DOHH2 (cell line): Measurements from ENCODE around the gene BRINP2.

ENCODE experiments used
- H3F3A ChIP-seq: fragments of 200-600 bp; sonication (generic), shearing (Covaris generic); 2 replicates; pipeline ENCODE4 v1.6.0; 2016; ENCODE audit warnings: antibody characterized with exemption, mild to moderate bottlenecking; ENCODE audit not compliant: control insufficient read depth, insufficient read depth
- H3K27ac ChIP-seq: fragments of 200-600 bp; sonication (generic); 2 replicates; pipeline ENCODE4 v1.5.1; 2014; ENCODE audit warnings: low read depth, mild to moderate bottlenecking, low read length, moderate library complexity
- H3K27me3 ChIP-seq: fragments of 200-600 bp; sonication (generic); 2 replicates; pipeline ENCODE4 v1.6.1; 2014; ENCODE audit warnings: mild to moderate bottlenecking, low read length, mixed read lengths; ENCODE audit not compliant: control insufficient read depth
- H3K36me3 ChIP-seq: fragments of 200-600 bp; sonication (generic); 2 replicates; pipeline ENCODE4 v1.6.1; 2014; ENCODE audit warnings: mild to moderate bottlenecking, low read length, moderate library complexity, mixed read lengths; ENCODE audit not compliant: control insufficient read depth
- H3K4me1 ChIP-seq: fragments of 200-600 bp; sonication (generic); 2 replicates; pipeline ENCODE4 v1.6.1; 2014; ENCODE audit warnings: mild to moderate bottlenecking, low read length, mixed read lengths; ENCODE audit not compliant: control insufficient read depth
- H3K4me2 ChIP-seq: fragments of 200-600 bp; sonication (generic); 2 replicates; pipeline ENCODE4 v1.6.0; 2014; ENCODE audit warnings: mild to moderate bottlenecking, low read length, moderate library complexity
- H3K4me3 ChIP-seq: fragments of 200-600 bp; sonication (generic); 2 replicates; pipeline ENCODE4 v1.5.1; 2014; ENCODE audit warnings: mild to moderate bottlenecking, low read length, mixed read lengths
- H3K79me2 ChIP-seq: fragments of 200-600 bp; sonication (generic); 2 replicates; pipeline ENCODE4 v1.6.1; 2014; ENCODE audit warnings: mild to moderate bottlenecking, low read length, mixed read lengths; ENCODE audit not compliant: control insufficient read depth
- H3K9me2 ChIP-seq: fragments of 200-600 bp; sonication (generic); replicated peaks from 2 replicates; pipeline ENCODE4 v1.6.1; 2014; ENCODE audit warnings: mild to moderate bottlenecking, low read length, mixed read lengths; ENCODE audit not compliant: control insufficient read depth
- H3K9me3 ChIP-seq: fragments of 200-600 bp; sonication (generic); 2 replicates; pipeline ENCODE4 v1.6.1; 2014; ENCODE audit warnings: antibody characterized with exemption, low read length, mixed read lengths; ENCODE audit not compliant: control insufficient read depth, insufficient read depth
- H4K20me1 ChIP-seq: fragments of 200-600 bp; sonication (generic); 2 replicates; pipeline ENCODE4 v1.6.0; 2014; ENCODE audit warnings: low read depth, mild to moderate bottlenecking, antibody characterized with exemption, low read length, moderate library complexity; ENCODE audit not compliant: control insufficient read depth, insufficient read depth
- EZH2phosphoT487 ChIP-seq: fragments of 200-600 bp; sonication (generic); IDR thresholded peaks from 2 replicates; pipeline ENCODE4 v1.6.1; 2017; ENCODE audit warnings: borderline replicate concordance, mild to moderate bottlenecking, antibody characterized with exemption, low read length, moderate library complexity, mixed read lengths
- TF ChIP-seq, protein P1 (sequence below): fragments of 200-600 bp; sonication (generic); IDR thresholded peaks from one replicate; pipeline ENCODE4 v1.5.1; 2014; ENCODE audit warnings: antibody characterized with exemption, mild to moderate bottlenecking, low read depth, low read length; ENCODE audit not compliant: poor library complexity, severe bottlenecking

BRINP2 gene

DNA sequence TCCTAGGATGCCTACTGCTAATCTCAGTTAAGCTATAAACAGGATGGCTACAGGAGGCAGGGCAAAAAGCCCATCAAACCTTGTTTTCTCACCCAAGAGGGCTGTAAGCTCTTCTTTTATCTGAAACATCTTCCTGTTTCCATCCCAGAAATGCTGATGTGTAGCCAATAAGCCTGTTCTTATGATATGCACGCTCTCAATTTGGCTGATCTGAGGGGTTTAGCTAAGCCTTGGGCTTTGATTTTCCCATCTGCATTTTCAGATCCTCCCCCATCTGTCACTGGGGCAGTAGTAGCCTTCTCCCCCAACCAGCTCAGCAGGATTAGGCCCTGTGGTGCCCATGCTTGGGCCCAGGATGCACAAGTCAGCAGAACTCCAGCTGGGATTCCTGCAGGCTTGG lies 105.0 kb downstream of the BRINP2 start:
- no peak overlapping the region for H3K4me2 ChIP-seq
- H3K36me3 ChIP-seq = no peaks in the 10 kb centered on the region
- H3K4me1 ChIP-seq = no peaks in the 10 kb centered on the region
- H3K9me3 ChIP-seq = no peaks in the 10 kb centered on the region
- H4K20me1 ChIP-seq = no peaks in the 10 kb centered on the region
- no peak overlapping the region for H3K4me3 ChIP-seq
- no peak for TF ChIP-seq EZH2phosphoT487
- TF ChIP-seq, protein P1, sequence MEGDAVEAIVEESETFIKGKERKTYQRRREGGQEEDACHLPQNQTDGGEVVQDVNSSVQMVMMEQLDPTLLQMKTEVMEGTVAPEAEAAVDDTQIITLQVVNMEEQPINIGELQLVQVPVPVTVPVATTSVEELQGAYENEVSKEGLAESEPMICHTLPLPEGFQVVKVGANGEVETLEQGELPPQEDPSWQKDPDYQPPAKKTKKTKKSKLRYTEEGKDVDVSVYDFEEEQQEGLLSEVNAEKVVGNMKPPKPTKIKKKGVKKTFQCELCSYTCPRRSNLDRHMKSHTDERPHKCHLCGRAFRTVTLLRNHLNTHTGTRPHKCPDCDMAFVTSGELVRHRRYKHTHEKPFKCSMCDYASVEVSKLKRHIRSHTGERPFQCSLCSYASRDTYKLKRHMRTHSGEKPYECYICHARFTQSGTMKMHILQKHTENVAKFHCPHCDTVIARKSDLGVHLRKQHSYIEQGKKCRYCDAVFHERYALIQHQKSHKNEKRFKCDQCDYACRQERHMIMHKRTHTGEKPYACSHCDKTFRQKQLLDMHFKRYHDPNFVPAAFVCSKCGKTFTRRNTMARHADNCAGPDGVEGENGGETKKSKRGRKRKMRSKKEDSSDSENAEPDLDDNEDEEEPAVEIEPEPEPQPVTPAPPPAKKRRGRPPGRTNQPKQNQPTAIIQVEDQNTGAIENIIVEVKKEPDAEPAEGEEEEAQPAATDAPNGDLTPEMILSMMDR = no peak
- no peaks in the 10 kb centered on the region for H3K9me2 ChIP-seq
- no peak overlapping the region for H3K27ac ChIP-seq
- no peaks in the 10 kb centered on the region for H3F3A ChIP-seq
- H3K27me3 ChIP-seq = no peaks in the 10 kb centered on the region
- H3K79me2 ChIP-seq = no peaks in the 10 kb centered on the region

DNA sequence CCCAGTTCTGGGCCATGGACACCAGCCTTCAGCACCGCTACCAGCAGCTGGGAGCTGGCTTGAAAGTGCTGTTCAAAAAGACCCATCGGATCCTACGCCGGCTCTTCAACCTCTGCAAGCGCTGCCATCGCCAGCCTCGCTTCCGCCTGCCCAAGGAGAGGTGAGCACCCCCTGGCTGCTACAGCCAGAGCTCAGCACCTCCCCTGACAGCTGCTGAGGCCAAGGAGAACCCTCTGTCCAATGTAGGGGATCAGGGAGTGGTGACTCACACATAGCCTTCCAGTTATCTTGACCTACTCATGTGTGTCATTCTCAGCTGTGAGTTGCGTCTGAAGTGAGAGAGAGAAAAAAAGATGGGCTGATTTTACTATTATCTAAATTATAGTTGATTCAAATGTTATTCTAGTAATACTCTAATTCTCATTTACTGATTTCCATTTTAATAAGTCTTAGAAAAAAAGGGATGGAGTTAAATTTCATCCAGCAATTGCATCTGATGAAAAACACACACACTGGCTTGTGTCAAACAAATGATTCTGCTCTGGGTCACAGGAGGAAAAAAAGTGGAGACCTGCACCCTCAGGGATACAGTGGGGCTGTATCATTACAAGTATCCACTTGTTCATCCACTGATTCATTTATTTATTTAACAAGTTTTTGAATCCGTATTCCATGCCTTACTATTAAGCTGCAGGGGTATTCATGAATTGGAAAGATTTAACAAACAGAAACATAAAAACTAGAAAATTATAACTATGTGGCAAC lies 108.0 kb downstream of the BRINP2 start:
- no peaks in the 10 kb centered on the region for H3K9me3 ChIP-seq
- H3K36me3 ChIP-seq = no peaks in the 10 kb centered on the region
- no peaks in the 10 kb centered on the region for H3K79me2 ChIP-seq
- no peaks in the 10 kb centered on the region for H4K20me1 ChIP-seq
- H3K9me2 ChIP-seq = no peaks in the 10 kb centered on the region
- H3K4me2 ChIP-seq = no peak overlapping the region
- no peaks in the 10 kb centered on the region for H3K27me3 ChIP-seq
- TF ChIP-seq, protein P1 = no peak
- TF ChIP-seq EZH2phosphoT487 = no peak
- H3K27ac ChIP-seq = no peak overlapping the region
- no peaks in the 10 kb centered on the region for H3F3A ChIP-seq
- H3K4me1 ChIP-seq = no peaks in the 10 kb centered on the region
- H3K4me3 ChIP-seq = no peak overlapping the region

DNA sequence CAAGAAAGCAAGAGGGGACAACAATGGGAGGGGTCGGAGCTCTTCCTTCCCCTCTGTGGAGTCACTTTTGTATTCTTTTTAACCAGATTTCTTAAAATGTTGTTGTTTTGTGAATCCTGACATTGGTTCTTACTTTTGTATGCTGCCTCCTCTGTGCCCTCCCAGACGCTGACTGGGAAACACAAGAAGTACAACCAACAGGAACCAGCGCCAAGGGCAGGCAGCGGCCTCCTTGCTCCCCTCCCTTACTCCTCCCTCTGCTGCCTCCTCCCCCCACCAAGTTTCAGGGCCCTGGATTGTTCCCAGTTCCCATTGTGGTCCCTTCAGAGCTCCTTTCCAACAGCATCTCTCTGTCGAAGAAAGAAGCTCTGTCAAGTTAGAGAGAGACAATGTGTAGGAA lies 111.1 kb downstream of the BRINP2 start:
- Histone ChIP-seq H3K27ac (no peak overlapping the region), H3K79me2 (no peaks in the 10 kb centered on the region), H3F3A (no peaks in the 10 kb centered on the region), H3K4me3 (no peak overlapping the region), H3K4me2 (no peak overlapping the region), H3K9me3 (no peaks in the 10 kb centered on the region), H3K27me3 (no peaks in the 10 kb centered on the region), H3K36me3 (no peaks in the 10 kb centered on the region), H4K20me1 (no peaks in the 10 kb centered on the region), H3K9me2 (no peaks in the 10 kb centered on the region), H3K4me1 (no peaks in the 10 kb centered on the region)
- TF ChIP-seq EZH2phosphoT487 = no peak
- TF ChIP-seq, protein P1 = no peak
